ENCODE data around the gene TP53TG5. TPM values are rescaled to one million over a fixed set of nuclear protein-coding genes. Genes with fewer than 3 reads are reported as not detected.

Gene TP53TG5
- total and polyA plus RNA-seq, 2 of the 8 experiments (the other 6 are each of a cell fraction or from before 2014, with no cell fraction given) = not detected

GRCh38 chr20:45374966-45375365 is 3.2 kb downstream of the TP53TG5 start:
- ChIA-PET CTCF (ENCODE audit: partially characterized antibody) (interaction anchor here (0.6 to 11.9 kb wide), 14 partner anchors 13 to 425 kb away, joined by 3 to 186 read pairs (median 22); partner anchors contain the start of genes DBNDD2, SDC4, SYS1 and WFDC2), POLR2A (ENCODE audit: partially characterized antibody) (interaction anchor here (1.3 to 4.5 kb wide), 5 partner anchors 20 to 39 kb away, joined by 3 to 42 read pairs (median 4); partner anchors contain the start of gene DBNDD2)
- H4K91ac ChIP-seq (replicated peaks; ENCODE audit: insufficient read length, low read length) = no peak overlapping the region
- WGBS, 2 experiments (ENCODE audit: extremely low coverage in 1 of 2, insufficient coverage in 1 of 2, insufficient read length in 1 of 2, insufficient replicate concordance in 2 of 2, low coverage in 1 of 2, low lambda C conversion rate in 2 of 2, missing lambda C conversion rate in 1 of 2) = 98% methylated on average over 14 of the region's 14 CpGs; no CpG with 5 or more reads in 1 of the 2 experiments
- H2BK12ac ChIP-seq (ENCODE audit: low read depth, low read length) = no peak overlapping the region
- H2BK20ac ChIP-seq (ENCODE audit: low read length) = no peak overlapping the region
- H3K4me2 ChIP-seq (ENCODE audit: insufficient read depth in 1 of 2, low read depth in 2 of 2, low read length in 2 of 2) = no peak overlapping the region
- no peak overlapping the region for H4K5ac ChIP-seq (ENCODE audit: insufficient read length, low read depth, low read length)
- no peak overlapping the region for H2BK5ac ChIP-seq (ENCODE audit: low read depth, low read length)
- no peak overlapping the region for H2AFZ ChIP-seq (ENCODE audit: low read length)
- FAIRE-seq (no peak), DNase-seq (ENCODE audit: low read depth in 1 of 2, low spot score in 2 of 2) (peak in 1 of 2 experiments; percentile 35)
- no peaks in the 10 kb centered on the region for H3K36me3 ChIP-seq (ENCODE audit: control insufficient read depth in 2 of 4, insufficient read depth in 4 of 4, low read length in 3 of 4)
- H3K79me2 ChIP-seq (ENCODE audit: control insufficient read depth in 1 of 2, insufficient read depth in 2 of 2, low read length in 2 of 2) = no peaks in the 10 kb centered on the region
- H4K20me1 ChIP-seq (replicated peaks in 1 of 2; ENCODE audit: control insufficient read depth in 1 of 2, insufficient read depth in 2 of 2, low read length in 2 of 2) = no peaks in the 10 kb centered on the region
- H3K27me3 ChIP-seq (replicated peaks in 1 of 4; ENCODE audit: control insufficient read depth in 3 of 4, extremely low read depth in 1 of 4, insufficient read depth in 3 of 4, low read length in 3 of 4) = peaks cover 0 to 12% (median 9%) of the 10 kb centered on the region in 4 experiments; a peak in 3 of 7 replicates
- H3K79me1 ChIP-seq (ENCODE audit: low read depth, low read length) = no peaks in the 10 kb centered on the region
- no peak overlapping the region for H3K23ac ChIP-seq (ENCODE audit: insufficient read length)
- TF ChIP-seq ATF3 (IDR thresholded peaks at IDR 0.05; ENCODE audit: insufficient read depth, low read depth, low read length) = no peak
- no peak for TF ChIP-seq MAFK (IDR thresholded peaks at IDR 0.05; ENCODE audit: low read depth, low read length)
- H3K56ac ChIP-seq (replicated peaks; ENCODE audit: insufficient read length, low read depth, low read length) = no peak overlapping the region
- no peak overlapping the region for H3K4me3 ChIP-seq (ENCODE audit: extremely low read depth in 1 of 4, insufficient read depth in 2 of 4, low read depth in 3 of 4, low read length in 4 of 4)
- peaks cover 0 to 18% (median 10%) of the 10 kb centered on the region in 4 experiments; a peak in 6 of 7 replicates for H3K4me1 ChIP-seq (replicated peaks in 1 of 4; ENCODE audit: control insufficient read depth in 3 of 4, insufficient read depth in 4 of 4, low read length in 3 of 4)
- H3K23me2 ChIP-seq (ENCODE audit: low read depth, low read length) = peaks cover 4% of the 10 kb centered on the region
- H2AK5ac ChIP-seq (ENCODE audit: low read depth, low read length) = no peak overlapping the region
- no peak overlapping the region for H3K9ac ChIP-seq (replicated peaks in 1 of 4; ENCODE audit: extremely low read depth in 1 of 4, low read depth in 3 of 4, low read length in 3 of 4)
- no peaks in the 10 kb centered on the region for H3K9me3 ChIP-seq (ENCODE audit: insufficient read depth in 2 of 2, low read depth in 1 of 2, low read length in 1 of 2)
- no peak overlapping the region for H2BK120ac ChIP-seq (replicated peaks; ENCODE audit: low read depth, low read length)
- H3K4ac ChIP-seq (replicated peaks; ENCODE audit: insufficient read length, low read depth, low read length) = no peak overlapping the region
- no peak overlapping the region for H3K27ac ChIP-seq (ENCODE audit: low read depth, low read length)
- no peak overlapping the region for H3K18ac ChIP-seq (ENCODE audit: extremely low read depth, low read length)
- H2BK15ac ChIP-seq (ENCODE audit: low read length) = no peak overlapping the region
- no peak overlapping the region for H4K8ac ChIP-seq (ENCODE audit: extremely low read depth, insufficient read depth, low read length)
- no peak overlapping the region for H3K14ac ChIP-seq (ENCODE audit: insufficient read length)

Data from H1 (cell line).